GM19025 (cell line): ENCODE results near the gene GALR1.
"Not testable (repeated sequence)": the region's sequence is repeated elsewhere in the genome, so short reads cannot be mapped to it uniquely, and the experiment has no call there.

ENCODE experiments used
- ATAC-seq: cut with Tn5 transposase; IDR thresholded peaks from one replicate; pipeline ENCODE4 v1.9.1; 2021; ENCODE audit warnings: mild to moderate bottlenecking, low read depth, moderate library complexity; ENCODE audit not compliant: unreplicated experiment

Gene GALR1

DNA sequence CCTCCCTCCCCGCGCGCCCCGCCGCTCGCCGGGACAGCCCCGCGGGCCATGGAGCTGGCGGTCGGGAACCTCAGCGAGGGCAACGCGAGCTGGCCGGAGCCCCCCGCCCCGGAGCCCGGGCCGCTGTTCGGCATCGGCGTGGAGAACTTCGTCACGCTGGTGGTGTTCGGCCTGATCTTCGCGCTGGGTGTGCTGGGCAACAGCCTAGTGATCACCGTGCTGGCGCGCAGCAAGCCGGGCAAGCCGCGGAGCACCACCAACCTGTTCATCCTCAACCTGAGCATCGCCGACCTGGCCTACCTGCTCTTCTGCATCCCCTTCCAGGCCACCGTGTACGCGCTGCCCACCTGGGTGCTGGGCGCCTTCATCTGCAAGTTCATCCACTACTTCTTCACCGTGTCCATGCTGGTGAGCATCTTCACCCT, 865 bp downstream of the GALR1 start:
- no peak for ATAC-seq

DNA sequence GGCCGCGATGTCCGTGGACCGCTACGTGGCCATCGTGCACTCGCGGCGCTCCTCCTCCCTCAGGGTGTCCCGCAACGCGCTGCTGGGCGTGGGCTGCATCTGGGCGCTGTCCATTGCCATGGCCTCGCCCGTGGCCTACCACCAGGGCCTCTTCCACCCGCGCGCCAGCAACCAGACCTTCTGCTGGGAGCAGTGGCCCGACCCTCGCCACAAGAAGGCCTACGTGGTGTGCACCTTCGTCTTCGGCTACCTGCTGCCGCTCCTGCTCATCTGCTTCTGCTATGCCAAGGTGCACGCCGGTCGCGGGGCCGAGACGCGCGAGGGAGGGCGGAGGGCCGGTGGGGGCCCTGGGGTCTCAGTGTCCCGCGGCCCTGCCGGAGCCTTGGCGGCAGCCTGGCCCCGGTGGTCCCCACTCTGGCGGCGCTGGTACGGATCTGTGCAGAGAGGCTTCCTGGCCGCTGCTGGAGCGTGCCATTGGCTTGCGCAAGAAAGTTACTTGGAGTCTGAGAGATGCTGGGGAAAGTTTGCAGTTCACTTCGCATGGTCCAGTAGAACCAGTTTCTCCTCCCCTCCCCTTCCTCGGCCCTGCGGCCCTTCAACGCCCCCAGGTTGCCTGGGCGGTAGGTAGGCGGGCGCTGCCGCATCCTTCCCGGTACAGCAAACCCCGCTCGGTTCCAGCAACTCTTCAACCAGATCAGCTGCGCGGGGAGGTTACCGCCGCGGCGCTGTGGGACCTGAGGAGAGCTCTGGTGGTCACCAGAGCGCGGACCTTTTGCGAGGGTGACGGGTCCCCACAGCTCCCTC, 1.5 kb downstream of the GALR1 start:
- ATAC-seq: no peak

DNA sequence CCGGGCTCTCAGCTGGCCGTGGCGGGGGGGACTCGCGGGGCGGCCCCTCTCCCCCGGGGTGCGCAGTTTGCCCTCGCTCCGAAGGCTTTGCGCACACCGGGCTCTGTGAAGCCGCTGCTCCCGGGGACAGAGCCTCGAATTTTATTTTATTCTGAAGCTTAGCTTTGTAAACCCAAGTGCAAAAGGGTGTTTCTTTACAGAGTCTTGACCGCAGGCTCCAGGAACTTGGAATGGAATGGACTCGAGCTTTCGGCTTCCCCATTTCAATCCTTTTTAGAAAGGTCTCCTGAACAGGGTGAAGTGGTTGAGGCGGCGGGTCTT, 2.0 kb downstream of the GALR1 start:
- ATAC-seq: no peak

DNA sequence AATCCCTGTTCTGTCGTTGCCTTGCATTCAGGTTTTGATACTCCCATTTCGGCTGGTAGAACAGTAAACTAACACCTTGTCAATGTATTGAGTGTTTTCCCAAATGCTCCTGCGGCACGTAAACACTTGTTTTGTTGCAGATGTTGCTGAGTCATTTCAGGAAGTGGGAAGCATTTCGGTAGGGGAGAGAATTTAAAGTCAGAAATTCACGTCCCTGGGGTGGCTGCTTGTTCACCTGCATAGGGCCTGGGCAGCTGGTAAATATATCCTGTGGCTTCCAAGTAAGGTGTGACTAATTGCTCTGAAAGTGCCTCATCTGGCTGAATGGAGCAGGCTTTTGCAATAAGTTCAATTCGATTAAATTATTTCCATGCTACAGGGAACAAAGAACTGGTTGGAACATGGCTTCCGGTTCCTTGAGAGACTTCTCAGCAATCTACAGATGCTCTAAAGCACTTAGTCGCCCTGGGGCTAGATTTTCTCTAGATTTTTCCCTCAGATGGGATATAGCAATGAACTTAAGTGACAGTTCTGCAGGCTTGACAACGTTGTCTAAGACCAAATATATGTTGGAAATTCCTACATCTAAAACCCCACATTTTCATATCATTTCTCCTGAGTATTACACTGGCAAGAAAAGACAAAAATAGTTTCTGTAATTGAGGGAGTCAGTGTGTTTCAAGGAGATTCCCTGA, 5.2 kb downstream of the GALR1 start:
- no peak for ATAC-seq

DNA sequence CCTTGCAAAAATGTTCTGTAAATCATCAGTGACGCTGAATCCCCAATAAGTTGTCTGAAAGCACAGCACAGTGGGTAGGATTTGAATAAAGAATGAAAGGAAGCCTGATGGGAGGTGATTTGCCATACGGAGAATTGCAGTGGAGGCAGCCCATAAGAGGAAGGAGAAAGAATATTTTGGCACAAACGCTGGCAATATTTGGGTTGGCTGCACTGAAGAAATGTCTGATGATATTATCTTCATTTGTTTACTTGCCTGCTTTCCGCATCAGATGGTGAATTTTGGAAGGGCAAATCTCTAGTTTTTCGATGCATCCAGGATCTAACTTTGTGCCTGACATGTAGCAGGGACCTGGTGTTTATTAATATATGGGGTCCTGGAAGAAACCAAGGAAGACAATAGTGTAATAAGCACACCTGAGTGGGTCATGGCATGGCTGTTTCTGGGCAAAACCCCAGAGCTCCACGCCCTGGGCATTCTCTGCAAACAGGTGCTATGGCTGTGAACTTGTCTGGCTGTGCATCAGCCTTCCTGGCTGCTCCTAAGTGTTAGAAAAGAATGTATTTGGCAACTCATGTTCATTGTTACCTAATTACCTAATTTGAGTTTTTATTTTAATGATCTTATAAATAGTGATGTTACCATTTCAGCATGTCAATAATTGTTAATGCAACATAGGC, 5.9 kb downstream of the GALR1 start:
- ATAC-seq: no peak

DNA sequence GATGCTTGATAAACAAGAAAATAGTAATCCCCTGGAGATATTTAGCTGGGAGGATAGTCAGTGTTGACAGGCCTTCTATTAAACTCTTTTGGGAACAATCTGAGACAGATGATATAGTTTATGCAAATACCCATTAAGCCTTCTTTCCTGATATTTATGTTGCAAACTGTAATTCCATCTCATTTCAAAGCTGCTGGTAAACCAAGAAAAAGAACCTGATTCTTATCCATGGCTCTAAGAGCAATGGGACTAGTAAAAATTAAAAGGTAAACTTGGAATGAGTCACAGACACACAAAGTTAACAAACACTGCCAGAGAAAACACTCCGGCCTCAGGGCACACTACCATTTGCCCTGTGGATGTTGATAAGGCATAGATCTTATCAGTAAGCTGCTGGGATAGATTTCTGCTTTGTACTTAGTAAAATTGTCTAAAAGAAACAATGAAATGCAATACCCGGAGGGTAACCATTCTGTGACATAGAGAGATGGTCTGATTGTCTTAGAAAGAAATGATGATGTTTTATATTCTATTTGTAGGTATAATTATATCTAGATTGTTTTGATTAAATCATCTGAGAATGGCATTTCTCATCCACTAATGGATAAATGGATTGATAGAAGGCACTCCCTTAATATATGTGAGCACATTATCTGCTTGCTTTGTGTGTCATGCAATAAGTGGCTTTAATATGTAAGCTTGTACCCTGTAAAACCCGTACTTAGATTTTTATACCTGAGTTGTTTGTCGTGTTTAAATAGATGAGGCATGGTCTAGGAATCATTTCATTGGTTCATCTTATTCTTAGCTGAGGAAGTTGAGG, 13.2 kb downstream of the GALR1 start:
- no peak for ATAC-seq

DNA sequence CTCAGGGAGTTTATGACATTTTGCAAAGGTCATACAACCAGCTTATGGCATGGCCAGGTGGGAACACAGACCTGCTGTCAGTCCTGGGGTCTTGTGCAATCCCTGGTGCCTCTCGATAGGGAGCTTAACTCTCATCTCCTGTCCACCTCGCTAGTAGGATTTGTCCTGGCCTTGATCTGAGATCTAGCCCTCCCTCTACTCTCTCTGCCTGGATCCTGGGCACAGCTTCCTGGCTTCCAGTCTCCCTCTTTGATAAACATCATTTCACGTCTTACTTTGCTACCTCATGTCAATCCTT, 13.8 kb downstream of the GALR1 start:
- ATAC-seq: no peak

DNA sequence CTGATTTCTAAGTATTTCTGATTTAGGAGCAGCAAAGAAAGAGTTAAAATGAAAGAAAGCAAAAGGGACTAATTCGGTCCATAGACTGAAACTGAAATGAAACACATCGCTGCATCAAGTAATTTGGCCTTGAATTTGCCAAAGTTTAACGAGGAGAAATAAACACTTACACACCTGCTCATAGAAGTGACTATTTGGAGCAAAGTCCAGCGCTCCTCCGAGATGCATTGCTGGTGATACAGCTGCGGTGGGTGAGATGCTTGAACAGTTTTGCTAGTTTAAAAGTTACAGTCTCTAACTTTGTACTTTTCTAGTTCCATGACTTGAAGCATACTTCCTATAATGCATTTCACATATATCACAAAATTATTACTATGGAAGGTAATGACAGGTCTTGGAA, 18.3 kb downstream of the GALR1 start:
- no peak for ATAC-seq

DNA sequence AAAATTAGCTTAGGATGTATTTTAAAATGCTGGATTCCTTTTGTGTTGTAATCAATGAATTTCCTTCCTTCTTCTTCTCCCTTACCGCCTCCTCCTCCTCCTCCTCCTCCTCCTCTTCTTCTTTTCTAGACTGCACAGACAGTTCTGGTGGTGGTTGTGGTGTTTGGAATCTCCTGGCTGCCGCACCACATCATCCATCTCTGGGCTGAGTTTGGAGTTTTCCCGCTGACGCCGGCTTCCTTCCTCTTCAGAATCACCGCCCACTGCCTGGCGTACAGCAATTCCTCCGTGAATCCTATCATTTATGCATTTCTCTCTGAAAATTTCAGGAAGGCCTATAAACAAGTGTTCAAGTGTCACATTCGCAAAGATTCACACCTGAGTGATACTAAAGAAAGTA, 18.8 kb downstream of the GALR1 start:
- ATAC-seq: no peak

DNA sequence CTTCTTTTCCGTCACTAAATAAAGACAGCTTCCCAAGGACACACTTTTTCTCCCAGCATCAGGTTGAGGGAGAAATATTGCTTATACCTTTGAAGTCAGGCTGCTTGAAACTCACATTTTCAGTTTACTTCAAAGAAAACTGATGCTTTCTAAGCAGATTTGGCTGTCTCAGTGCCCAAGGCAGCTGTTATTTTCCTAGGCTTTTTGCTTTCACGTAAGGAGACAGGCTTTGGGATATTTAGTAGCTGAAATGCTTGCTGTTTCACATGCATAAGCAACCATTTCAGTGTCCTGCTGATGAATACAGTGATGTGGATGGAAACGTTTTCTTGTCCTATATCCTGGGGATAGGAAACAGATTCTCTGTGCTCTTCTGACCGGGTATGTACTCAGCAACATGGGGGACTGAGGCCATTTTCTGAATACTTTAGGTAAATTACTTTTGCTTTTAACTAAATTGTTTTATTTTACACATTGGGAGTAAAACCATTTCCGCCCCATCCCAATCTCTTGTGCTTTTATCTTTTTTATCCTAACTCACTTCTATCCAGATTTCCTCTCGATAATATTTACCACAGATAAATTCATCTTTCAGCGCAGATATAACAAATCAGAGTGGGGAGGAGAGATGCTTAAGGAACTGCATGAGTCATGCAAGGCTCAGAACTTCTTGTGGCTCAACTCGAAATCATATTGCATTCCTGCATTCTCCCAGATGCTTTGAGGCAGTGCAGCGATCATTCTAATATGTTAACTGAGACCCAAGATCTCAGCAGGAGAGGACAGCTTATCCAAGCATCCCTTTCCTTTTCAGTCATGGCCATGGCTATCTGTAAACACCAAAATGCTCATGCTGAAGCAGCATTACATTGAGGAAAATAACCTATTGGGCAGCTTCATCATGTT, 22.2 kb downstream of the GALR1 start:
- no peak for ATAC-seq

DNA sequence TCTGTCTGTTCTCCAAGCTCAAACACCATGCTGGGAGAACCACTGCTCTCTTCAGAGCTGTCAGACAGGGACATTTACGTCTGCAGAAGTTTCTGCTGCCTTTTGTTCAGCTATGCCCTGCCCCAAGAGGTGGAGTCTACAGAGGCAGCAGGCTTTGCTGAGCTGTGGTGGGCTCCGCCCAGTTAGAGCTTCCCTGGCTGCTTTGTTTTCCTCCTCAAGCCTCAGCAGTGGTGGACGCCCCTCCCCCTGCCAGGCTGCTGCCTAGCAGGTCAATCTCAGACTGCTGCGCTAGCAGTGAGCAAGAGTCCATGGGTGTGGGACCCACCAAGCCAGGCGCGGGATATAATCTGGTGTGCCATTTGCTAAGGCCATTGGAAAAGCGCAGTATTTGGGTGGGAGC, 41.2 kb downstream of the GALR1 start:
- ATAC-seq: not testable (repeated sequence)

DNA sequence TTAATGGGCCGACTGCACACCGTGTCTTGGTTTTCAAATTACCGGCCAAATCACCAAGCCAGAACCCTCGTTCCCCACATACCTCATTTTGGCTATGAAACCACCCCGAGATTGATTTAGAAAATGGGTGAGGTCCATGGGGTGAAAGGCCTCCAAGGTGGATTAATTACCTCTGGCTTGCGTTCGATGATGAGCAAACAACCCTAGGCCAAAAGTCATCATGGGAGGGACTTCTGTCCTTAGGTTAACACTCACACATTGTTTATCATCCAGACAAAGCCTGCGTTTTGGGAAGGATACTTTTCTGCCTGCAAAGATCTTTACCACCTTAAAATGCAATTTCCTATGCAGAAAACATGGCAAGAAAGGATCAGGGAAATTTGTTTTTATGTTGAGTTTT, 48.5 kb downstream of the GALR1 start:
- ATAC-seq: no peak

DNA sequence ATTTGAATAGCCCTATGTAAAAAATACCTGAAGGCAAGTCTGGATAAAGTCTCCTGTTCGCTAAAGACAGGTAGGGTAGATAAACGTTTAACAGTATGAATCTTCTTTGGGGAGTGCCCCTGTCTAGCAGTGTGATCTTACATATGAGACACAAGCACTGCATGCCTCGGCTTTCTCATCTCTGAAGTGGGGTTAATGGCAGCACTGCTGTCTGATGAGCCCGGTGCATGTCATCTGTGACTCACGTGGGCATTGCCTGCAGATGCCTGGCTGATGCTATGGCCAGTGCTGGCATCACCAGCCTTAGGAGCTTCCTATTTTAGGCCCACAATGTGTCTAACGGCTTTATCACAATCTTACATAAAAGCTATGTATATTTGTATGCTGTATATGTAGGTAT, 50.1 kb downstream of the GALR1 start:
- no peak for ATAC-seq

DNA sequence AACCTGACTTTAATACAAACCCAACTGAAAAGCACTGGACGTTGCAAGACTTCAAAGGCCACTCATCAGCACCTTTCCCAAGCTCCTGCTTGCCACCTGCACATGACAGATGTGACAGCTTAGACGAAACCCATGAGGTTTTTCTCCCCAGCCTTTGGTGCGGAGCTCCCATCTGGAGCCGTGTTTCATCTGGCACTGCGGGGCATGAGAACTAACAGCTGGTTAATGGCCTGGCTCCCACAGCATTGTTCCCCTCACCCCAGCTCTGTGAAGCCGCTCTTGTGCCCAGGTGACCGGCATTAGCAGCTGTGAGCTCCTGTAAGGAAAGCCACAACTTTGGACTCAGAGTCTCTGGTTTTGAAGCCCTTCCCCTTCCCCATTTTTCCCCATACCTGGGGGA, 50.9 kb downstream of the GALR1 start:
- no peak for ATAC-seq

DNA sequence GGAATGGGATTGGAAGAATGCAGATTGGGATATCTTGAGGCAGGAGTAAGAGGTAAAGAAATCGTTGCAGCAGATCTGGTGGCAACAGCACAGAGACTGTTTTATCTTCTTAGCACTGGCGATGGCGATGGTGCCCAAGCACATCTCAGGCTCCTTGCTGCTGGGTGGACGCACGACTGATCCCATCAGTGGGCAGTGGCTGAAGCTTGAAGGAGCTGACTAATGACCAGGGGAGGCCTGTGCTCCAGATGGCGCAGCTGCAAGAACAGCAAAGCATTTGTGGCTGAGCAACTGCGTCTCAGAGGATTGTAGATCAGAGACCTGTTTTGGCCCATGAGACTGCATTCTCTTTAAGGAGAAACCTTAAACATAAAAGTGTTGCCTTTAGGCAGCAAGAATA, 54.6 kb downstream of the GALR1 start:
- no peak for ATAC-seq

DNA sequence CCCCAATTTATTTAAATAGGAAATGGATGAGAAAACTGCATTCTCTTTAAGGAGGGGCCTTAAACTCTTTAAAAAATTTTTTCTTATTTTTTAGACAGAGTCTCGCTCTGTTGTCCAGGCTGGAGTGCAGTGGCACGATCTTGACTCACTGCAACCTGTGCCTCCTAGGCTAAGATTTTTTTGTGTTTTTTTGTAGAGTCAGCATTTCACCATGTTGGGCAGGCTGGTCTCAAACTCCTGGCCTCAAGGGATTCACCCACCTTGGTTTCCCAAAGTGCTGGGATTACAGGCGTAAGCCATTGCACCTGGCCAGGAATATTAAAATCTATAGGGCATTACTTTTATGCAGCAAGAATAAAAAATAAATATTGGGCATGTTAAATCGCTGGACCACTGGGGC, 56.0 kb downstream of the GALR1 start:
- ATAC-seq: no peak

DNA sequence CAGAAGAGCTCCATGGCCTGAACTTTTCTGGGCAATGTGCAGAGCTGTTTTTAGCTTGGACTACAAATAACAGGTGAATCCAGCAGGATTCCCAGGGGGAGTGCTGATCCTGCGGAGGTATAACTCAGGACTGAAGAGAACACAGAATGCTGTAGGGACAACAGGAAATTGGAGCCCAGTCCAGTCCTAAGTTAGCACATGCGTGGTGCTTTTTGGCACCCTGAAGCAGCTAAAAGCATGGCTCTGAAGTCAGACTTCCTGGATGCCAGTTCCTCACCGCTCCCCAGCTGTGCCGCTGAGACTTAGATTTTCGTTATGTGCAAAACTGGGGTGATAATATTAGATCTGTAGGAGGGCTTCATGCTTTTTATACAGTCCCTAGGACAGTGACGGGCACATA, 58.6 kb downstream of the GALR1 start:
- no peak for ATAC-seq

DNA sequence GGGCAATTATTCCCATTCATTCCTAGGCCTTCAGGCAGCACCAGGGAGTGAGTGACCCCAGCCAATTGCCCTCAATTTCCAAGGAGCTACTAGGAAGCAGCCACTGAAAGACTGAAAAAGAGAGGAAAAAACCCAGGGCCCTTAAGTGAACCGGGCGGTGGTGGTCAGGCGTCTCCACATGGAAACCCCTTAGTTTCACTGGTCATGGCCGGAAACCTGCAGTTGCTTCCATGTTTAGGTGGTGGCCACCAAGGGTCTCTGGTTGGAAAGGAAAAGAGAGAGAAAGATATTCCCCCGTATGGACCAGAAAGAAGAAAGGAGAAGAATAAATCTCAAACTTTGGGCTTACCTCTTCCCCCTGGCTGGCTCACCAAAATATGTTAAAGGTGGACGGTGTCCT, 64.9 kb downstream of the GALR1 start:
- ATAC-seq: no peak

DNA sequence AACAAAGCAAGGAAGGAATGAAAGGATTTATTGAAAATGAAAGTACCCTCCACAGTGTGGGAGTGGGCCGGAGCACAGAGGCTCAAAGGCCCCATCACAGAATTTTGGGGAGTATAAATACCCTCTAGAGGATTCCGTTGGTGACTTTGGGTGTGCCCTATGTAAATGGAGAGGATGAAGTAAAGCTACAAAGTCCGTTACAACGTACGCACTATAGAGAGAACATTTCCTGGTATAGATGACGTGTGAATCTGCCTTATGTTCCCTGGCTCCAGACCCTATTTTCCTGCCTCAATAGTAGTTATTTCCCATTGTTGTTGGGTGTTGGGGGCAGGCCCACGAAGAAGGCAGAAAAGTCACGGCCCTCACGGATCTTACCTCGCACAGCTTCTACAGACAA, 65.3 kb downstream of the GALR1 start:
- ATAC-seq: no peak

DNA sequence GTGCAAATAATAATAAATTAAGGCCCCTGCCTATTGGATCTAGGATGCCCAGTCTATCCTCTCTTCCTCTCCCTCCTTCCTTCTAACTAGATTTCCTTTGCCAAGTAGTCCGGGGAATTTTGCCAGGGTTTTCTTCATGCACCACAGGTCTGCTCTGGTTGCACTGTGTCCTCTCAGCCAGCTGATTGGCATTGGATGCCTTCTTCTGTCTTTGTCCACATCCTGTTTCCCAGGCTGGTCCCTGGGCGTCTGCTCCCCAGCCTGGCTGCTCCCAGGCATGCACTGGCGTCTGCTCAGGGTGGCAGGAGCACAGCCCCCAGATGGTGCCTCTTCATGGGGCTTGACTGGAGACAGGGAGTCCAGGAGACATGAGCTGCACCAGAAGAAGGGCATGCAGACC, 66.4 kb downstream of the GALR1 start:
- no peak for ATAC-seq
